A673 (cell line): ENCODE measurements around the gene MSRB3.

Experiments used
- CTCF ChIP-seq: fragments of 300-800, 200-600 bp; sonication (generic); conservative IDR thresholded peaks from 2 replicates; pipeline ENCODE4 v1.5.1; 2017; ENCODE audit warnings: low read depth, mild to moderate bottlenecking, antibody characterized with exemption, low read length, moderate library complexity, mixed read lengths
- EZH2 ChIP-seq: fragments of 200-600 bp; sonication (generic); IDR thresholded peaks from 2 replicates; pipeline ENCODE4 v1.6.1; 2017; ENCODE audit warnings: borderline replicate concordance, low read depth, mild to moderate bottlenecking, mixed read lengths, antibody characterized with exemption, low read length; ENCODE audit not compliant: poor library complexity, severe bottlenecking

- TF ChIP-seq CTCF (no peak), EZH2 (no peak)
Measured at GRCh38 chr12:65392491-65392890, 114.0 kb downstream of the MSRB3 start.
